Transverse colon (tissue), 4 donors: ENCODE measurements around the gene TMTC1. TPM values are rescaled to one million over a fixed set of nuclear protein-coding genes. Genes with fewer than 3 reads are reported as not detected.

ENCODE experiments used
- DNase-seq: peaks from one replicate; pipeline ENCODE4 v3.0.0-alpha.2; 2019
- H3K27ac ChIP-seq, 4 donors: fragments of 200-600 bp; sonication (generic); 2 replicates each; pipeline ENCODE4 v1.5.1; 2016 to 2018; ENCODE audit warnings: inconsistent platforms in 4 of 4
- H3K27me3 ChIP-seq: fragments of 200-600 bp; sonication (generic); 2 replicates; pipeline ENCODE4 v1.5.1; 2017; ENCODE audit warnings: inconsistent platforms
- H3K36me3 ChIP-seq, 4 donors: fragments of 200-600 bp; sonication (generic); 2 replicates each; pipeline ENCODE4 v1.5.1; 2017 to 2019; ENCODE audit warnings: inconsistent platforms in 4 of 4
- H3K4me1 ChIP-seq, 4 donors: fragments of 200-600 bp; sonication (generic); 2 replicates each; pipeline ENCODE4 v1.5.1; 2017 to 2020; ENCODE audit warnings: inconsistent platforms in 4 of 4
- H3K4me3 ChIP-seq, 4 donors: fragments of 200-600 bp; sonication (generic); 1 replicate in 1 of 4; 2 replicates in 3 of 4; pipeline versions ENCODE4 v1.5.1 to v1.6.1; 2017 to 2019; ENCODE audit warnings: inconsistent platforms in 4 of 4
- H3K9me3 ChIP-seq, 2 donors: fragments of 200-600 bp; sonication (generic); 2 replicates each; pipeline ENCODE4 v1.5.1; 2017 to 2019; ENCODE audit warnings: inconsistent platforms in 2 of 2
- CTCF ChIP-seq, 5 experiments: fragments of 200-600 bp in 3 of 5; fragments of 450-650 bp in 2 of 5; sonication (generic) in 3 of 5; IDR thresholded peaks; 1 replicate in 2 of 5; 2 replicates in 3 of 5; pipeline ENCODE4 v1.5.1; 2016 to 2017; ENCODE audit warnings: antibody characterized with exemption in 5 of 5, inconsistent platforms in 3 of 5, mild to moderate bottlenecking in 2 of 5, moderate library complexity in 1 of 5
- EP300 ChIP-seq: sonication (generic); formaldehyde crosslinking; IDR thresholded peaks from one replicate; pipeline ENCODE4 v1.6.1; 2017; ENCODE audit warnings: antibody characterized with exemption, low read depth
- POLR2A ChIP-seq: fragments of 450-650 bp; IDR thresholded peaks from one replicate; pipeline ENCODE4 v1.6.1; 2016; ENCODE audit warnings: antibody characterized with exemption, mild to moderate bottlenecking, moderate library complexity
- POLR2AphosphoS5 ChIP-seq, 3 donors: sonication (generic); formaldehyde crosslinking; IDR thresholded peaks; one replicate each; pipeline ENCODE4 v1.6.1; 2016; ENCODE audit warnings: antibody characterized with exemption in 3 of 3
- WGBS, 2 donors: methylation state at CpG; one replicate each; pipeline ENCODE4 v1.1.5; 2018; ENCODE audit warnings: low coverage in 1 of 2; 5-methylcytosine and 5-hydroxymethylcytosine counted together
- in situ Hi-C, 4 donors: fragments of 200-750 bp; cut with MboI; loops; one replicate each; pipeline versions ENCODE4 v1.15.0 to v1.15.1; 2017; ENCODE audit warnings: low sequenced_read_pairs in 3 of 4, low pct_ligation_motif_present in 1 of 4, low pct_unique_long_range_greater_than_20kb in 1 of 4
- intact Hi-C: fragments of 100-400 bp; cut with DNase I; formaldehyde crosslinking; loops from one replicate; pipeline ENCODE4 v1.15.1; 2023; ENCODE audit warnings: low total_unique reads
- total RNA-seq, 4 donors: library from RNA; depleted of rRNA; stranded (reverse); fragments of >200 nt; gene quantifications; one replicate each; pipeline ENCODE4 v1.1.0, GENCODE V29; 2016

Gene TMTC1
- total RNA-seq, 4 donors from 2014 or later, result 10.2 to 26.9 (median 16.9) TPM

GRCh38 chr12:29682088-29682487 lies 101.7 kb downstream of the TMTC1 start:
- no peaks in the 10 kb centered on the region for H3K36me3 ChIP-seq
- H3K4me1 ChIP-seq, result peaks cover 0 to 6% (median 0%) of the 10 kb centered on the region in 4 donors
- 71 to 85% methylated on average over 3 of the region's 3 CpGs for WGBS, 2 donors
- no peaks in the 10 kb centered on the region for H3K9me3 ChIP-seq
- DNase-seq, result no peak
- TF ChIP-seq POLR2A, result no peak
- TF ChIP-seq POLR2AphosphoS5 (IDR thresholded peaks at IDR 0.05), result no peak
- no peak for TF ChIP-seq EP300
- no peak for TF ChIP-seq CTCF (IDR thresholded peaks at IDR 0.05)
- no peak overlapping the region for H3K4me3 ChIP-seq
- in situ Hi-C loops, result no loop called here
- no peaks in the 10 kb centered on the region for H3K27me3 ChIP-seq
- intact Hi-C loops, result no loop called here
- H3K27ac ChIP-seq, result no peak overlapping the region

- no peaks in the 10 kb centered on the region for H3K36me3 ChIP-seq
- no peaks in the 10 kb centered on the region for H3K9me3 ChIP-seq
- no peaks in the 10 kb centered on the region for H3K27me3 ChIP-seq
- H3K4me1 ChIP-seq, result peaks cover 0 to 6% (median 0%) of the 10 kb centered on the region in 4 donors
- H3K4me3 ChIP-seq, result no peak overlapping the region
- in situ Hi-C loops, result no loop called here
- intact Hi-C loops, result no loop called here
- no peak overlapping the region for H3K27ac ChIP-seq
- WGBS, 2 donors, result 63 to 76% methylated on average over 1 of the region's 1 CpG
- DNase-seq, result no peak
- no peak for TF ChIP-seq CTCF (IDR thresholded peaks at IDR 0.05)
Observed at GRCh38 chr12:29681370-29681769, 102.4 kb downstream of the TMTC1 start.

GRCh38 chr12:29676676-29677075 lies 107.1 kb downstream of the TMTC1 start:
- no peaks in the 10 kb centered on the region for H3K4me1 ChIP-seq
- H3K27me3 ChIP-seq, result no peaks in the 10 kb centered on the region
- H3K4me3 ChIP-seq, result no peak overlapping the region
- TF ChIP-seq EP300 (no peak), POLR2A (no peak), POLR2AphosphoS5 (IDR thresholded peaks at IDR 0.05) (no peak), CTCF (IDR thresholded peaks at IDR 0.05) (no peak)
- H3K27ac ChIP-seq, result no peak overlapping the region
- no peaks in the 10 kb centered on the region for H3K9me3 ChIP-seq
- 93 to 100% methylated on average over 1 to 2 of the region's 2 CpGs for WGBS, 2 donors
- in situ Hi-C loops, result no loop called here
- DNase-seq, result no peak
- intact Hi-C loops, result no loop called here
- no peaks in the 10 kb centered on the region for H3K36me3 ChIP-seq

GRCh38 chr12:29674463-29674862 lies 109.3 kb downstream of the TMTC1 start:
- Histone ChIP-seq H3K27ac (no peak overlapping the region), H3K27me3 (no peaks in the 10 kb centered on the region)
- 59 to 73% methylated on average over 5 of the region's 5 CpGs for WGBS, 2 donors

More at GRCh38 chr12:29674463-29674862, 109.3 kb downstream of the TMTC1 start:
- Histone ChIP-seq H3K4me1 (no peaks in the 10 kb centered on the region), H3K4me3 (no peak overlapping the region), H3K36me3 (no peaks in the 10 kb centered on the region), H3K9me3 (no peaks in the 10 kb centered on the region)
- in situ Hi-C loops (loop anchor here in 1 of 4 donors (25.0 kb wide), 1 partner anchor 88 kb away; no protein-coding TSS in a partner anchor), intact Hi-C loops (no loop called here)
- TF ChIP-seq EP300 (no peak), POLR2A (no peak), CTCF (IDR thresholded peaks at IDR 0.05) (no peak), POLR2AphosphoS5 (IDR thresholded peaks at IDR 0.05) (no peak)
- no peak for DNase-seq
